ENCODE measurements around the gene JAZF1. TPM values are rescaled to one million over a fixed set of nuclear protein-coding genes. Genes with fewer than 3 reads are reported as not detected.

Gene JAZF1
- total RNA-seq, 1 donor from 2014 or later = 6.4 TPM

GRCh38 chr7:27965650-27966049, 214.9 kb downstream of the JAZF1 start:
- no peak for DNase-seq (ENCODE audit: low spot score, unreplicated experiment)
- no peak overlapping the region for H3K4me3 Mint-ChIP-seq (ENCODE audit: low read depth)
- H3K9me3 Mint-ChIP-seq (ENCODE audit: low read depth) = no peaks in the 10 kb centered on the region
- TF ChIP-seq, protein P1, sequence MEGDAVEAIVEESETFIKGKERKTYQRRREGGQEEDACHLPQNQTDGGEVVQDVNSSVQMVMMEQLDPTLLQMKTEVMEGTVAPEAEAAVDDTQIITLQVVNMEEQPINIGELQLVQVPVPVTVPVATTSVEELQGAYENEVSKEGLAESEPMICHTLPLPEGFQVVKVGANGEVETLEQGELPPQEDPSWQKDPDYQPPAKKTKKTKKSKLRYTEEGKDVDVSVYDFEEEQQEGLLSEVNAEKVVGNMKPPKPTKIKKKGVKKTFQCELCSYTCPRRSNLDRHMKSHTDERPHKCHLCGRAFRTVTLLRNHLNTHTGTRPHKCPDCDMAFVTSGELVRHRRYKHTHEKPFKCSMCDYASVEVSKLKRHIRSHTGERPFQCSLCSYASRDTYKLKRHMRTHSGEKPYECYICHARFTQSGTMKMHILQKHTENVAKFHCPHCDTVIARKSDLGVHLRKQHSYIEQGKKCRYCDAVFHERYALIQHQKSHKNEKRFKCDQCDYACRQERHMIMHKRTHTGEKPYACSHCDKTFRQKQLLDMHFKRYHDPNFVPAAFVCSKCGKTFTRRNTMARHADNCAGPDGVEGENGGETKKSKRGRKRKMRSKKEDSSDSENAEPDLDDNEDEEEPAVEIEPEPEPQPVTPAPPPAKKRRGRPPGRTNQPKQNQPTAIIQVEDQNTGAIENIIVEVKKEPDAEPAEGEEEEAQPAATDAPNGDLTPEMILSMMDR (IDR thresholded peaks at IDR 0.05; ENCODE audit: unreplicated experiment) = no peak
- no peaks in the 10 kb centered on the region for H3K4me1 Mint-ChIP-seq (ENCODE audit: low read depth)
- no peaks in the 10 kb centered on the region for H3K36me3 Mint-ChIP-seq (ENCODE audit: insufficient read depth)
- H3K27me3 Mint-ChIP-seq = no peaks in the 10 kb centered on the region
- no peak overlapping the region for H3K27ac Mint-ChIP-seq

- no peaks in the 10 kb centered on the region for H3K36me3 Mint-ChIP-seq (ENCODE audit: insufficient read depth)
- TF ChIP-seq, protein P1 (IDR thresholded peaks at IDR 0.05; ENCODE audit: unreplicated experiment) = no peak
- H3K27ac Mint-ChIP-seq = no peak overlapping the region
- no peak for DNase-seq (ENCODE audit: low spot score, unreplicated experiment)
- H3K4me1 Mint-ChIP-seq (ENCODE audit: low read depth) = no peaks in the 10 kb centered on the region
- no peaks in the 10 kb centered on the region for H3K27me3 Mint-ChIP-seq
- H3K4me3 Mint-ChIP-seq (ENCODE audit: low read depth) = no peak overlapping the region
- H3K9me3 Mint-ChIP-seq (ENCODE audit: low read depth) = no peaks in the 10 kb centered on the region
These were observed 215.8 kb downstream of the JAZF1 start for GRCh38 chr7:27964820-27965219.

GRCh38 chr7:27963056-27963455, 217.5 kb downstream of the JAZF1 start:
- Mint-ChIP-seq H3K9me3 (ENCODE audit: low read depth) (no peaks in the 10 kb centered on the region), H3K4me1 (ENCODE audit: low read depth) (no peaks in the 10 kb centered on the region), H3K27ac (no peak overlapping the region), H3K36me3 (ENCODE audit: insufficient read depth) (no peaks in the 10 kb centered on the region), H3K27me3 (no peaks in the 10 kb centered on the region), H3K4me3 (ENCODE audit: low read depth) (no peak overlapping the region)
- DNase-seq (ENCODE audit: low spot score, unreplicated experiment) = no peak
- TF ChIP-seq, protein P1 (IDR thresholded peaks at IDR 0.05; ENCODE audit: unreplicated experiment) = no peak

GRCh38 chr7:27962273-27962672, 218.3 kb downstream of the JAZF1 start:
- Mint-ChIP-seq H3K9me3 (ENCODE audit: low read depth) (no peaks in the 10 kb centered on the region), H3K4me1 (ENCODE audit: low read depth) (no peaks in the 10 kb centered on the region), H3K36me3 (ENCODE audit: insufficient read depth) (no peaks in the 10 kb centered on the region), H3K4me3 (ENCODE audit: low read depth) (no peak overlapping the region), H3K27me3 (no peaks in the 10 kb centered on the region), H3K27ac (no peak overlapping the region)
- DNase-seq (ENCODE audit: low spot score, unreplicated experiment) = no peak
- TF ChIP-seq, protein P1 (IDR thresholded peaks at IDR 0.05; ENCODE audit: unreplicated experiment) = no peak

DNA sequence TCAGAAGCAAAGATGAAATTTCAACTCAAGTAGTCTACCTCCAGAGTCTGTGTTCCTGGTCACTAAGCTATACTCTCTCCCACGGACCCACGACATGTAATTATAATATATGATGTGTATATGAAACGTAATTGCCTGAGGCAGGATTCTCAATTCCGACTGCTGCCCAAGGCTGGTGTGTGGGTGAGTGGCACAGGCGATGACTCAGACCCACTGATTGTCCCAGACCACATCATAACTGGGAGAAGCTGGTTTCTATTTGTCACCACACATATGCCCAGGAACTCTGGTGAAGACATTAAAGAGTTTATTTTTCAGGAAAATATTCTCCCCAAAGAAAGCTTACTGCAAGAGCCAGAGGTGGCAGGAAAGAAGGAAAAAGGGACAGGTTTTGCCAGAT, 219.3 kb downstream of the JAZF1 start:
- H3K27me3 Mint-ChIP-seq = no peaks in the 10 kb centered on the region
- DNase-seq (ENCODE audit: low spot score, unreplicated experiment) = no peak
- TF ChIP-seq, protein P1 (IDR thresholded peaks at IDR 0.05; ENCODE audit: unreplicated experiment) = no peak
- H3K4me3 Mint-ChIP-seq (ENCODE audit: low read depth) = no peak overlapping the region
- no peaks in the 10 kb centered on the region for H3K4me1 Mint-ChIP-seq (ENCODE audit: low read depth)
- H3K27ac Mint-ChIP-seq = no peak overlapping the region
- no peaks in the 10 kb centered on the region for H3K36me3 Mint-ChIP-seq (ENCODE audit: insufficient read depth)
- no peaks in the 10 kb centered on the region for H3K9me3 Mint-ChIP-seq (ENCODE audit: low read depth)

Data from progenitor cell of endocrine pancreas (in vitro differentiated cells).